Measurements from ENCODE around the gene RB1. TPM values are rescaled to one million over a fixed set of nuclear protein-coding genes. Genes with fewer than 3 reads are reported as not detected.
"Not testable (repeated sequence)": the region's sequence is repeated elsewhere in the genome, so short reads cannot be mapped to it uniquely, and the experiment has no call there.

The RB1 gene
- total RNA-seq, 4 donors from 2014 or later, result 28.4 to 33.2 (median 29.9) TPM

DNA sequence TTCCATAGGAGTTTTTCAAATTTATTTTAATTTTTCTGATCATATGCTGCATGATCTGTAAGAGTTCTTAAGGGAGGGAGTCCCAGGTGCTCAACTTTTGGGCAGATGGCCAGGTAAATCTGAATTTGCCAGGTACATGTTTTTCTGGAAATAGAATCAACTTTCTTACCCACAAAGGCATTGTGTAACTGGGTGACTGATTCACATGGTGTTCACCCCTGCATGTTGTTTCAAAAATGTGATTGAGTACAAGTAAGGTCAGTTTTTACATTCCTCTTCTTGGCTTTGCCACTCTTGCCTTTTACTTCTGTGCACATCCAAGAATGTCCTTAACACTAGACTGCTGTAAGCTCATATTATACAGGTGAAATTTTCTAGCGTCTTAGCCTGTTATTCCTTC, 30.4 kb downstream of the RB1 start:
- Histone ChIP-seq H3K27ac (replicated peaks in 1 of 4) (no peak overlapping the region), H3K4me1 (peaks cover 0 to 9% (median 0%) of the 10 kb centered on the region in 4 donors), H3K27me3 (no peaks in the 10 kb centered on the region), H3K36me3 (peaks cover 0 to 4% (median 3%) of the 10 kb centered on the region in 4 donors), H3K4me3 (no peak overlapping the region), H3K9me3 (peaks cover 0 to 2% (median under 1%) of the 10 kb centered on the region in 4 donors)
- intact Hi-C loops (cut with DNase I), result loop anchor here (5.0 kb wide), 1 partner anchor 248 kb away; no protein-coding TSS in a partner anchor
- TF ChIP-seq EP300 (IDR thresholded peaks at IDR 0.05) (no peak), POLR2AphosphoS5 (IDR thresholded peaks at IDR 0.05) (no peak), CTCF (IDR thresholded peaks at IDR 0.05) (no peak), POLR2A (IDR thresholded peaks at IDR 0.05; ENCODE audit: low read depth) (no peak)
- 93% methylated on average over 1 of the region's 1 CpG for WGBS
- no peak for DNase-seq (ENCODE audit: extremely low spot score)

GRCh38 chr13:48334534-48335127, 31.1 kb downstream of the RB1 start:
- Histone ChIP-seq H3K4me1 (peaks cover 0 to 9% (median 0%) of the 10 kb centered on the region in 4 donors), H3K27me3 (no peaks in the 10 kb centered on the region), H3K9me3 (peaks cover 0 to 9% (median 4%) of the 10 kb centered on the region in 4 donors), H3K27ac (replicated peaks in 1 of 4) (no peak overlapping the region), H3K4me3 (no peak overlapping the region), H3K36me3 (peaks cover 4 to 10% (median 8%) of the 10 kb centered on the region in 4 donors)
- WGBS, result 78% methylated on average over 4 of the region's 4 CpGs
- TF ChIP-seq CTCF (IDR thresholded peaks at IDR 0.05) (peak; percentile 46 to 58 (median 54)), POLR2A (IDR thresholded peaks at IDR 0.05; ENCODE audit: low read depth) (no peak), EP300 (IDR thresholded peaks at IDR 0.05) (no peak), POLR2AphosphoS5 (IDR thresholded peaks at IDR 0.05) (no peak)
- intact Hi-C loops (cut with DNase I), result loop anchor here (5.0 kb wide), 1 partner anchor 248 kb away; no protein-coding TSS in a partner anchor
- DNase-seq (ENCODE audit: extremely low spot score), result no peak

- over 99% methylated on average over 11 of the region's 11 CpGs for WGBS
- H3K27me3 ChIP-seq; H3K4me1 ChIP-seq; intact Hi-C loops (cut with DNase I); DNase-seq (ENCODE audit: extremely low spot score); H3K27ac ChIP-seq (replicated peaks in 1 of 4); H3K4me3 ChIP-seq: not testable (repeated sequence)
- H3K36me3 ChIP-seq, result peaks cover 5 to 11% (median 8%) of the 10 kb centered on the region in 4 donors
- peaks cover 0 to 10% (median 4%) of the 10 kb centered on the region in 4 donors for H3K9me3 ChIP-seq
Observed at GRCh38 chr13:48339198-48339597, 35.6 kb downstream of the RB1 start.

- H3K4me3 ChIP-seq, result no peak overlapping the region
- no peaks in the 10 kb centered on the region for H3K27me3 ChIP-seq
- DNase-seq (ENCODE audit: extremely low spot score), result no peak
- intact Hi-C loops (cut with DNase I), result no loop called here
- TF ChIP-seq POLR2AphosphoS5 (IDR thresholded peaks at IDR 0.05) (no peak), POLR2A (IDR thresholded peaks at IDR 0.05; ENCODE audit: low read depth) (no peak), EP300 (IDR thresholded peaks at IDR 0.05) (no peak), CTCF (IDR thresholded peaks at IDR 0.05) (no peak)
- peaks cover 0 to 5% (median 2%) of the 10 kb centered on the region in 4 donors for H3K9me3 ChIP-seq
- H3K4me1 ChIP-seq, result no peaks in the 10 kb centered on the region
- peaks cover 5 to 36% (median 18%) of the 10 kb centered on the region in 4 donors for H3K36me3 ChIP-seq
- H3K27ac ChIP-seq (replicated peaks in 1 of 4), result no peak overlapping the region
- 89% methylated on average over 2 of the region's 2 CpGs for WGBS
Observed at GRCh38 chr13:48344264-48344663, 40.7 kb downstream of the RB1 start.

GRCh38 chr13:48346583-48346982, 43.0 kb downstream of the RB1 start:
- H3K9me3 ChIP-seq, result no peaks in the 10 kb centered on the region
- no peak overlapping the region for H3K27ac ChIP-seq (replicated peaks in 1 of 4)
- DNase-seq (ENCODE audit: extremely low spot score), result no peak
- TF ChIP-seq POLR2A (IDR thresholded peaks at IDR 0.05; ENCODE audit: low read depth) (no peak), EP300 (IDR thresholded peaks at IDR 0.05) (no peak), CTCF (IDR thresholded peaks at IDR 0.05) (no peak), POLR2AphosphoS5 (IDR thresholded peaks at IDR 0.05) (no peak)
- no peaks in the 10 kb centered on the region for H3K4me1 ChIP-seq
- peaks cover 0 to 55% (median 28%) of the 10 kb centered on the region in 4 donors for H3K36me3 ChIP-seq
- WGBS, result 94% methylated on average over 1 of the region's 1 CpG
- intact Hi-C loops (cut with DNase I), result no loop called here
- no peak overlapping the region for H3K4me3 ChIP-seq
- H3K27me3 ChIP-seq, result no peaks in the 10 kb centered on the region
